Osteoblast (primary cell): Measurements from ENCODE around the gene NELL2. TPM values are rescaled to one million over a fixed set of nuclear protein-coding genes. Genes with fewer than 3 reads are reported as not detected.
"Not testable (repeated sequence)": the region's sequence is repeated elsewhere in the genome, so short reads cannot be mapped to it uniquely, and the experiment has no call there.

Experiments used
- DNase-seq: peaks from one replicate; pipeline ENCODE4 v3.0.0; 2011; ENCODE audit warnings: low spot score, mixed read lengths; ENCODE audit not compliant: insufficient read length; ENCODE audit errors: missing footprints
- H2AFZ ChIP-seq: 2 replicates; pipeline ENCODE4 v1.6.0; 2011; ENCODE audit warnings: mild to moderate bottlenecking, low read length
- H3K27ac ChIP-seq: 2 replicates; pipeline ENCODE4 v1.5.1; 2011; ENCODE audit warnings: mild to moderate bottlenecking, low read depth, low read length, moderate library complexity
- H3K27me3 ChIP-seq: 2 replicates; pipeline ENCODE4 v1.6.0; 2012; ENCODE audit warnings: mild to moderate bottlenecking, control low read depth, inconsistent platforms, low read length, moderate library complexity; ENCODE audit not compliant: insufficient read depth
- H3K36me3 ChIP-seq: 2 replicates; pipeline ENCODE4 v1.5.1; 2011; ENCODE audit warnings: mild to moderate bottlenecking, low read length, control low read depth, moderate library complexity; ENCODE audit not compliant: insufficient read depth
- H3K4me1 ChIP-seq: 2 replicates; pipeline ENCODE4 v1.5.1; 2011; ENCODE audit warnings: mild to moderate bottlenecking, low read length, control low read depth, moderate library complexity; ENCODE audit not compliant: insufficient read depth
- H3K4me2 ChIP-seq: 2 replicates; pipeline ENCODE4 v1.6.0; 2011; ENCODE audit warnings: mild to moderate bottlenecking, low read length; ENCODE audit not compliant: insufficient read depth
- H3K4me3 ChIP-seq: fragments of 200-600 bp; sonication (generic); 3 replicates; pipeline ENCODE4 v1.5.1; 2012; ENCODE audit warnings: mild to moderate bottlenecking, low read length, inconsistent platforms; ENCODE audit not compliant: insufficient read depth
- H3K79me2 ChIP-seq: 2 replicates; pipeline ENCODE4 v1.6.0; 2012; ENCODE audit warnings: mild to moderate bottlenecking, low read length, control low read depth, inconsistent platforms; ENCODE audit not compliant: insufficient read depth
- H3K9me3 ChIP-seq: 2 replicates; pipeline ENCODE4 v1.5.1; 2011; ENCODE audit warnings: low read depth, low read length, control low read depth
- H4K20me1 ChIP-seq: 2 replicates; pipeline ENCODE4 v1.6.0; 2012; ENCODE audit warnings: mild to moderate bottlenecking, low read length, control low read depth; ENCODE audit not compliant: insufficient read depth
- total RNA-seq: library from RNA; depleted of rRNA; stranded (reverse); fragments of >200 nt; gene quantifications from 2 replicates; pipeline ENCODE4 v1.2.3, GENCODE V29; 2012
- TF ChIP-seq, protein P1 (sequence below): IDR thresholded peaks from 2 replicates; pipeline ENCODE4 v1.5.1; 2011; ENCODE audit warnings: mild to moderate bottlenecking, low read depth, low read length, moderate library complexity; ENCODE audit errors: extremely low read depth

The NELL2 gene
- total RNA-seq, 1 donor, result not detected

DNA sequence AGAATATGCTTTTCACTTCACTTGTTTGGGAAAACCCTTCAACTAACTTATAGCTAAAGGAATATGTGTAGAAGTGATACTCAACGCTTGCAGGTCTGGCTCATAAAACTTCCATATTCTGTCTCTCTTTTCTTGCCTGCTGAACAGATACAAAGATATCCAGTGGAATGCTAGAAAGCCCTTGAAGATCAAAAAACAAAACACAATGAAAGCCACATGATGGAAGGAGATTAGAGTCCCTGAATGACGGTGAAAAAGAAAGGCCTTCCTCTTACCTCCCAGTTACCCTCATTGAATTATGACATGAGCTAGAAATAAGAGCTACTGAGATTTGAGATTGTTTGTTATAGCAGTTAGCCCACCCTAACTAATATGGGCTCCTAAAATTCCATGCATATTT, 28.2 kb upstream of the NELL2 start:
- H3K27me3 ChIP-seq, result no peaks in the 10 kb centered on the region
- H3K79me2 ChIP-seq, result no peaks in the 10 kb centered on the region
- no peak overlapping the region for H3K4me3 ChIP-seq
- DNase-seq, result no peak
- no peak overlapping the region for H3K27ac ChIP-seq
- no peak overlapping the region for H3K4me2 ChIP-seq
- no peaks in the 10 kb centered on the region for H3K9me3 ChIP-seq
- no peaks in the 10 kb centered on the region for H4K20me1 ChIP-seq
- H2AFZ ChIP-seq, result no peak overlapping the region
- no peaks in the 10 kb centered on the region for H3K36me3 ChIP-seq
- TF ChIP-seq, protein P1, sequence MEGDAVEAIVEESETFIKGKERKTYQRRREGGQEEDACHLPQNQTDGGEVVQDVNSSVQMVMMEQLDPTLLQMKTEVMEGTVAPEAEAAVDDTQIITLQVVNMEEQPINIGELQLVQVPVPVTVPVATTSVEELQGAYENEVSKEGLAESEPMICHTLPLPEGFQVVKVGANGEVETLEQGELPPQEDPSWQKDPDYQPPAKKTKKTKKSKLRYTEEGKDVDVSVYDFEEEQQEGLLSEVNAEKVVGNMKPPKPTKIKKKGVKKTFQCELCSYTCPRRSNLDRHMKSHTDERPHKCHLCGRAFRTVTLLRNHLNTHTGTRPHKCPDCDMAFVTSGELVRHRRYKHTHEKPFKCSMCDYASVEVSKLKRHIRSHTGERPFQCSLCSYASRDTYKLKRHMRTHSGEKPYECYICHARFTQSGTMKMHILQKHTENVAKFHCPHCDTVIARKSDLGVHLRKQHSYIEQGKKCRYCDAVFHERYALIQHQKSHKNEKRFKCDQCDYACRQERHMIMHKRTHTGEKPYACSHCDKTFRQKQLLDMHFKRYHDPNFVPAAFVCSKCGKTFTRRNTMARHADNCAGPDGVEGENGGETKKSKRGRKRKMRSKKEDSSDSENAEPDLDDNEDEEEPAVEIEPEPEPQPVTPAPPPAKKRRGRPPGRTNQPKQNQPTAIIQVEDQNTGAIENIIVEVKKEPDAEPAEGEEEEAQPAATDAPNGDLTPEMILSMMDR, result no peak
- no peaks in the 10 kb centered on the region for H3K4me1 ChIP-seq

DNA sequence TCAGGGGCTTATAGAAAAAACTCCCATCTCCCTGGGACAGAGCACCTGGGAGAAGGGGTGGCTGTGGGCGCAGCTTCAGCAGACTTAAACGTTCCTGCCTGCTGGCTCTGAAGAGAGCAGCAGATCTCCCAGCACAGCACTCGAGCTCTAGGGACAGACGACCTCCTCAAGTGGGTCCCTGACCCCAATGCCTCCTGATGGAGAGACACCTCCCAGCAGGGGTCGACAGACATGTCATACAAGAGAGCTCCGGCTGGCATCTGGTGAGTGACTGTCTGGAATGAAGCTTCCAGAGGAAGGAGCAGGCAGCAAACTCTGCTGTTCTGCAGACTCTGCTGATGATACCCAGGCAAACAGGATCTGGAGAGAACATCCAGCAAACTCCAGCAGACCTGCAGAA, 22.0 kb upstream of the NELL2 start:
- not testable (repeated sequence) for H3K36me3 ChIP-seq, H3K27me3 ChIP-seq, H3K4me1 ChIP-seq, H3K4me3 ChIP-seq, H4K20me1 ChIP-seq, H3K79me2 ChIP-seq, H2AFZ ChIP-seq, H3K4me2 ChIP-seq, H3K9me3 ChIP-seq, DNase-seq, H3K27ac ChIP-seq

DNA sequence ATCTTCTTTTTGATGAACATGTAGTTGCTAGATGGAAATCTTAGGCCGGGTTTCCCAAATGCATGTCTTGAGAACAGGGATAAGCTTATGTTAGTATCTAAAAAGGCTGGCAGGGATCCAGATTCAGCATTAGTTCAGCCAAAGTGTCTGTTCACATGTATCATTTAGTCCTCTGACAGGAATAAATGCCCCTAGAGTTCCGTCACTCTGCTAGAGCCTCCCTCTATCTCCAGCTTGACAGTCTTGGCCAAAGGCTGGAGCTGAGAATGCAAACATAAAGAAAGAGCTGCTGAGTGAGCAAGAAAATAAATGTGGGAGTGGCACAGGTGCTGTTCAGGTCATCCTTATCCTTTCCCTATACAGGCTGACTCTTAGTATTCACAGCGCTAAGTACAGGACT, 13.8 kb upstream of the NELL2 start:
- TF ChIP-seq, protein P1, result no peak
- DNase-seq, result no peak
- no peak overlapping the region for H3K4me2 ChIP-seq
- no peaks in the 10 kb centered on the region for H4K20me1 ChIP-seq
- no peaks in the 10 kb centered on the region for H3K79me2 ChIP-seq
- H2AFZ ChIP-seq, result no peak overlapping the region
- no peaks in the 10 kb centered on the region for H3K36me3 ChIP-seq
- H3K27ac ChIP-seq, result no peak overlapping the region
- H3K4me3 ChIP-seq, result no peak overlapping the region
- no peaks in the 10 kb centered on the region for H3K9me3 ChIP-seq
- H3K4me1 ChIP-seq, result no peaks in the 10 kb centered on the region
- H3K27me3 ChIP-seq, result no peaks in the 10 kb centered on the region

DNA sequence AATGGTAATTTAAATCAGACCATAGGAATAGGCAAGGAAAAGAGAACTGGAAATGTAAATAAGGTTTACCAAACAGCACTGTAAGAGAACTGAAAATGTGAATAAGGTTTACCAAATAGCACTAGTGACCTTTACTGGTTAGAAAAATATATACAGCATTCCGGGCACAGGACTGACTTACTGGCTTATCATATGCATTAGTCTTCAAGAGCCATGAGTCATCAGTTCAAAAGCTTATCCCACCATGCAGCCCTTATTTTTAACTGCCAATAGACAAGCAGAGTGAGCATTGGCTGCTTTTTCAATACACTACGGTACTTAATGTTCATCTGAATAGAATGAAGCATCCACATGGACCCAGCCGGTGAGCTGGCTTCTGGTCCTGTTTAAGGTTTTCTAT, 13.0 kb upstream of the NELL2 start:
- Histone ChIP-seq H2AFZ (no peak overlapping the region), H3K36me3 (no peaks in the 10 kb centered on the region), H3K9me3 (no peaks in the 10 kb centered on the region), H3K79me2 (no peaks in the 10 kb centered on the region), H3K4me1 (no peaks in the 10 kb centered on the region), H3K27ac (no peak overlapping the region), H3K4me3 (no peak overlapping the region), H4K20me1 (no peaks in the 10 kb centered on the region), H3K4me2 (no peak overlapping the region), H3K27me3 (no peaks in the 10 kb centered on the region)
- TF ChIP-seq, protein P1, result no peak
- DNase-seq, result no peak

DNA sequence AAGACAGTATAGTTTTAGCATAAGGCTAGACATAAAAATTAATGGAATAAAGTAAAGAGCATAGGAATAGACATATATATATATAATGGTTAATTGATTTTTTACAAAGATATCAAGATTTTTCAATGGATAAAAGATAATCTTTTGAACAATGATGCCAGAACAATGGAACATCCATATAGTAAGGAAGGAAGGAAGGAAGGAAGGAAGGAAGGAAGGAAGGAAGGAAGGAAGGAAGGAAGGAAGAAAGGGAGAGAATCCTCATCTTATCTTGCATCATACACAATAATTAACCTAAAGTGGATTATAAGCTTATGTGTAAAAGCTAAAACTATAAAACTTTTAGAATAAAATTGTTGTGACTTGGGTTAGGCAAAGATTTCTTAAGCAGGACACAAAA, 9.8 kb upstream of the NELL2 start:
- no peak overlapping the region for H3K27ac ChIP-seq
- H3K4me1 ChIP-seq, result no peaks in the 10 kb centered on the region
- DNase-seq, result no peak
- no peak overlapping the region for H2AFZ ChIP-seq
- no peaks in the 10 kb centered on the region for H4K20me1 ChIP-seq
- no peaks in the 10 kb centered on the region for H3K27me3 ChIP-seq
- TF ChIP-seq, protein P1, result no peak
- H3K36me3 ChIP-seq, result no peaks in the 10 kb centered on the region
- H3K9me3 ChIP-seq, result no peaks in the 10 kb centered on the region
- H3K79me2 ChIP-seq, result no peaks in the 10 kb centered on the region
- H3K4me3 ChIP-seq, result no peak overlapping the region
- H3K4me2 ChIP-seq, result no peak overlapping the region
